H1 (cell line): Measurements from ENCODE around the gene UBE2F. TPM values are rescaled to one million over a fixed set of nuclear protein-coding genes. Genes with fewer than 3 reads are reported as not detected.

Experiments used
- CTCF ChIA-PET: fragments of 300-600 bp; sonication (Branson Sonifier 250); formaldehyde crosslinking; loops from one replicate; lab custom pipeline; 2021; ENCODE audit not compliant: partially characterized antibody; lab: Charles Lee
- POLR2A ChIA-PET: fragments of 300-600 bp; sonication (Branson Sonifier 250); formaldehyde crosslinking; loops from one replicate; lab custom pipeline; 2021; ENCODE audit warnings: inconsistent platforms; ENCODE audit not compliant: partially characterized antibody; lab: Charles Lee
- DNase-seq, 2 experiments: peaks; one replicate each; pipeline versions ENCODE4 v3.0.0 to v3.0.0-alpha.2; 2010 to 2022; ENCODE audit warnings: low spot score in 2 of 2, low read depth in 1 of 2, mixed read lengths in 1 of 2
- FAIRE-seq: peaks from 2 replicates; lab custom pipeline; 2011; peaks lifted over from hg19 to GRCh38; lab: Jason Lieb, UNC
- H2AFZ ChIP-seq: 2 replicates; pipeline ENCODE4 v1.8.1; 2012; ENCODE audit warnings: low read length, inconsistent platforms
- H2AK5ac ChIP-seq: 2 replicates; pipeline ENCODE4 v1.6.1; 2013; ENCODE audit warnings: low read depth, low read length
- H2BK120ac ChIP-seq: replicated peaks from 2 replicates; pipeline ENCODE3; 2013; ENCODE audit warnings: low read depth, low read length, inconsistent platforms
- H2BK12ac ChIP-seq: 2 replicates; pipeline ENCODE4 v1.6.1; 2013; ENCODE audit warnings: low read depth, low read length
- H2BK15ac ChIP-seq: 2 replicates; pipeline ENCODE4 v1.6.1; 2013; ENCODE audit warnings: low read length
- H2BK20ac ChIP-seq: 2 replicates; pipeline ENCODE4 v1.6.1; 2013; ENCODE audit warnings: low read length
- H2BK5ac ChIP-seq: 2 replicates; pipeline ENCODE4 v1.6.1; 2013; ENCODE audit warnings: low read depth, low read length
- H3K14ac ChIP-seq: 2 replicates; pipeline ENCODE4 v1.6.1; 2013; ENCODE audit warnings: inconsistent platforms; ENCODE audit not compliant: insufficient read length
- H3K18ac ChIP-seq: 2 replicates; pipeline ENCODE4 v1.6.1; 2013; ENCODE audit warnings: low read length; ENCODE audit errors: extremely low read depth
- H3K23ac ChIP-seq: 2 replicates; pipeline ENCODE4 v1.6.1; 2013; ENCODE audit warnings: inconsistent platforms; ENCODE audit not compliant: insufficient read length
- H3K23me2 ChIP-seq: 2 replicates; pipeline ENCODE4 v1.6.1; 2013; ENCODE audit warnings: low read depth, low read length
- H3K27ac ChIP-seq: 2 replicates; pipeline ENCODE4 v1.6.1; 2011; ENCODE audit warnings: low read depth, low read length, inconsistent platforms
- H3K27me3 ChIP-seq, 4 experiments: replicated peaks in 1 of 4; 1 replicate in 1 of 4; 2 replicates in 3 of 4; pipeline versions ENCODE4 v1.6.1 to v1.8.1; 2011 to 2013; ENCODE audit warnings: low read length in 3 of 4, mild to moderate bottlenecking in 3 of 4, inconsistent platforms in 2 of 4, mixed read lengths in 2 of 4, moderate library complexity in 1 of 4; ENCODE audit not compliant: control insufficient read depth in 3 of 4, insufficient read depth in 3 of 4; ENCODE audit errors: extremely low read depth in 1 of 4
- H3K36me3 ChIP-seq, 4 experiments: 2 replicates each; pipeline versions ENCODE4 v1.6.1 to v1.8.1; 2011 to 2013; ENCODE audit warnings: mild to moderate bottlenecking in 4 of 4, low read length in 3 of 4, moderate library complexity in 2 of 4, control low read depth in 1 of 4, inconsistent platforms in 1 of 4; ENCODE audit not compliant: insufficient read depth in 4 of 4, control insufficient read depth in 2 of 4
- H3K4ac ChIP-seq: replicated peaks from 2 replicates; pipeline ENCODE3; 2013; ENCODE audit warnings: low read length, low read depth, mixed read lengths, inconsistent platforms; ENCODE audit not compliant: insufficient read length
- H3K4me1 ChIP-seq, 4 experiments: replicated peaks in 1 of 4; 1 replicate in 1 of 4; 2 replicates in 3 of 4; pipeline versions ENCODE4 v1.6.1 to v1.8.1; 2011 to 2013; ENCODE audit warnings: low read length in 3 of 4, inconsistent platforms in 2 of 4, mixed read lengths in 1 of 4; ENCODE audit not compliant: insufficient read depth in 4 of 4, control insufficient read depth in 3 of 4
- H3K4me2 ChIP-seq, 2 experiments: 2 replicates each; pipeline versions ENCODE4 v1.6.1 to v1.8.1; 2011 to 2013; ENCODE audit warnings: low read depth in 2 of 2, low read length in 2 of 2, control low read depth in 1 of 2, inconsistent platforms in 1 of 2, mild to moderate bottlenecking in 1 of 2; ENCODE audit not compliant: insufficient read depth in 1 of 2
- H3K4me3 ChIP-seq, 4 experiments: fragments of 200-600, 300-600 bp in 1 of 4; sonication (generic), shearing (Covaris generic), sonication (Bioruptor Twin) in 1 of 4; 2 replicates each; pipeline versions ENCODE4 v1.5.1 to v1.8.1; 2011 to 2016; ENCODE audit warnings: low read length in 4 of 4, low read depth in 3 of 4, control low read depth in 2 of 4, inconsistent platforms in 2 of 4, mild to moderate bottlenecking in 2 of 4, mixed read lengths in 1 of 4, moderate library complexity in 1 of 4; ENCODE audit not compliant: insufficient read depth in 2 of 4; ENCODE audit errors: extremely low read depth in 1 of 4
- H3K56ac ChIP-seq: replicated peaks from 2 replicates; pipeline ENCODE3; 2013; ENCODE audit warnings: low read depth, mild to moderate bottlenecking, mixed read lengths, low read length, inconsistent platforms; ENCODE audit not compliant: insufficient read length
- H3K79me1 ChIP-seq: 2 replicates; pipeline ENCODE4 v1.6.1; 2013; ENCODE audit warnings: low read depth, low read length, control low read depth
- H3K79me2 ChIP-seq, 2 experiments: 2 replicates each; pipeline versions ENCODE4 v1.6.1 to v1.8.1; 2012 to 2013; ENCODE audit warnings: low read length in 2 of 2, mild to moderate bottlenecking in 2 of 2, inconsistent platforms in 1 of 2; ENCODE audit not compliant: insufficient read depth in 2 of 2, control insufficient read depth in 1 of 2
- H3K9ac ChIP-seq, 4 experiments: replicated peaks in 1 of 4; 1 replicate in 1 of 4; 2 replicates in 3 of 4; pipeline versions ENCODE4 v1.6.1 to v1.8.1; 2011 to 2013; ENCODE audit warnings: low read depth in 3 of 4, low read length in 3 of 4, control low read depth in 2 of 4, mild to moderate bottlenecking in 2 of 4, moderate library complexity in 2 of 4, inconsistent platforms in 1 of 4; ENCODE audit errors: extremely low read depth in 1 of 4
- H3K9me3 ChIP-seq, 2 experiments: 2 replicates each; pipeline versions ENCODE4 v1.6.1 to v1.8.1; 2012 to 2013; ENCODE audit warnings: mild to moderate bottlenecking in 2 of 2, moderate library complexity in 2 of 2, control low read depth in 1 of 2, inconsistent platforms in 1 of 2, low read depth in 1 of 2, low read length in 1 of 2, mixed read lengths in 1 of 2; ENCODE audit not compliant: insufficient read depth in 2 of 2
- H4K20me1 ChIP-seq, 2 experiments: replicated peaks in 1 of 2; 2 replicates each; pipeline versions ENCODE3 to v1.8.1; 2011 to 2013; ENCODE audit warnings: inconsistent platforms in 2 of 2, low read length in 2 of 2, mild to moderate bottlenecking in 1 of 2; ENCODE audit not compliant: insufficient read depth in 2 of 2, control insufficient read depth in 1 of 2
- H4K5ac ChIP-seq: 2 replicates; pipeline ENCODE4 v1.6.1; 2013; ENCODE audit warnings: low read length, low read depth, mixed read lengths, inconsistent platforms; ENCODE audit not compliant: insufficient read length
- H4K8ac ChIP-seq: 2 replicates; pipeline ENCODE4 v1.8.0; 2013; ENCODE audit warnings: mild to moderate bottlenecking, moderate library complexity, low read length, inconsistent platforms; ENCODE audit not compliant: insufficient read depth; ENCODE audit errors: extremely low read depth
- H4K91ac ChIP-seq: replicated peaks from 2 replicates; pipeline ENCODE3; 2013; ENCODE audit warnings: low read length, mixed read lengths, inconsistent platforms; ENCODE audit not compliant: insufficient read length
- ASH2L ChIP-seq: fragments of 200-600, 300-600 bp; sonication (generic); IDR thresholded peaks from one replicate; pipeline ENCODE4 v1.7.1; 2017; ENCODE audit warnings: low read length
- CHD2 ChIP-seq: IDR thresholded peaks from 2 replicates; pipeline ENCODE4 v1.6.1; 2012; ENCODE audit warnings: low read length, improper control_type of control experiment
- EGR1 ChIP-seq: IDR thresholded peaks from 2 replicates; pipeline ENCODE4 v1.6.1; 2011; ENCODE audit warnings: low read depth, low read length, borderline replicate concordance
- EP300 ChIP-seq, 2 experiments: IDR thresholded peaks; 1 replicate in 1 of 2; 2 replicates in 1 of 2; pipeline ENCODE4 v1.6.1; 2011 to 2012; ENCODE audit warnings: low read depth in 2 of 2, low read length in 2 of 2, mild to moderate bottlenecking in 2 of 2, borderline replicate concordance in 1 of 2, inconsistent platforms in 1 of 2, moderate library complexity in 1 of 2
- HDAC2 ChIP-seq, 2 experiments: fragments of 300-600 bp in 1 of 2; sonication (generic) in 1 of 2; IDR thresholded peaks; 2 replicates each; pipeline ENCODE4 v1.6.1; 2011 to 2012; ENCODE audit warnings: low read depth in 2 of 2, low read length in 2 of 2, mild to moderate bottlenecking in 2 of 2, moderate library complexity in 2 of 2, borderline replicate concordance in 1 of 2, inconsistent platforms in 1 of 2
- KDM4A ChIP-seq: IDR thresholded peaks from one replicate; pipeline ENCODE4 v1.7.1; 2012; ENCODE audit warnings: low read depth, mild to moderate bottlenecking, moderate library complexity, low read length, inconsistent platforms; ENCODE audit not compliant: severe bottlenecking
- POLR2A ChIP-seq, 2 experiments: IDR thresholded peaks; 1 replicate in 1 of 2; 2 replicates in 1 of 2; pipeline ENCODE4 v1.6.1; 2011; ENCODE audit warnings: low read depth in 2 of 2, low read length in 2 of 2, mild to moderate bottlenecking in 2 of 2; ENCODE audit errors: control extremely low read depth in 1 of 2
- RXRA ChIP-seq: IDR thresholded peaks from 2 replicates; pipeline ENCODE4 v1.6.1; 2011; ENCODE audit warnings: low read depth, mild to moderate bottlenecking, low read length, moderate library complexity; ENCODE audit not compliant: insufficient read depth
- SIX5 ChIP-seq: IDR thresholded peaks from 2 replicates; pipeline ENCODE4 v1.6.1; 2011; ENCODE audit warnings: mild to moderate bottlenecking, low read depth, low read length
- TAF7 ChIP-seq: optimal IDR thresholded peaks from 2 replicates; pipeline ENCODE3; 2011; ENCODE audit warnings: low read depth, mild to moderate bottlenecking, inconsistent platforms, low read length, moderate library complexity, borderline replicate concordance
- TCF12 ChIP-seq: IDR thresholded peaks from 2 replicates; pipeline ENCODE4 v1.6.1; 2011; ENCODE audit warnings: low read depth, mild to moderate bottlenecking, low read length
- TEAD4 ChIP-seq: IDR thresholded peaks from 2 replicates; pipeline ENCODE4 v1.6.1; 2012; ENCODE audit warnings: low read depth, low read length, inconsistent platforms, mixed read lengths
- WGBS, 2 experiments: shearing (Covaris generic) in 1 of 2; methylation state at CpG; one replicate each; pipeline versions ENCODE4 v1.1.6 to v1.1.7; 2013 to 2015; ENCODE audit warnings: low lambda C conversion rate in 2 of 2, mixed read lengths in 2 of 2, inconsistent platforms in 1 of 2, low coverage in 1 of 2, missing lambda C conversion rate in 1 of 2; ENCODE audit not compliant: insufficient replicate concordance in 2 of 2, insufficient coverage in 1 of 2, insufficient read length in 1 of 2; ENCODE audit errors: extremely low coverage in 1 of 2, missing lambda C conversion rate in 1 of 2; 5-methylcytosine and 5-hydroxymethylcytosine counted together
- polyA plus RNA-seq, 7 experiments: library from polyadenylated mRNA; depleted of rRNA in 3 of 7; stranded (reverse) in 5 of 7; unstranded in 2 of 7; fragments of >200 nt in 5 of 7; fragments of 200-250 nt in 2 of 7; gene quantifications; 1 replicate in 5 of 7; 2 replicates in 1 of 7; 4 replicates in 1 of 7; pipeline versions ENCODE4 v1.2.1 to v1.2.3, GENCODE V29; 2011 to 2013; ENCODE audit warnings: missing spikeins in 2 of 7, mixed read lengths in 2 of 7
- total RNA-seq: library from RNA; stranded (reverse); fragmentation: NEBNext Ultra II Directional; extraction: Animal tissue kit (Norgen Biotek cat#: 25700); gene quantifications from 2 replicates; pipeline ENCODE4 v1.2.1, GENCODE V29; 2021

Gene UBE2F
- total and polyA plus RNA-seq, 2 of the 8 experiments (the other 6 are each of a cell fraction or from before 2014, with no cell fraction given), result 43.3 to 59.8 TPM

GRCh38 chr2:238085899-238086298, 119.1 kb downstream of the UBE2F start:
- Histone ChIP-seq H2BK5ac (no peak overlapping the region), H3K27me3 (no peaks in the 10 kb centered on the region), H2BK120ac (no peak overlapping the region), H4K91ac (no peak overlapping the region), H3K18ac (no peak overlapping the region), H3K27ac (no peak overlapping the region), H4K8ac (no peak overlapping the region), H3K23ac (no peak overlapping the region), H3K4me2 (no peak overlapping the region), H2BK20ac (no peak overlapping the region), H3K9ac (no peak overlapping the region), H3K9me3 (no peaks in the 10 kb centered on the region), H2BK15ac (no peak overlapping the region), H4K20me1 (peaks cover 4 to 10% of the 10 kb centered on the region in 2 experiments), H3K79me2 (no peaks in the 10 kb centered on the region; a peak in 1 of 4 replicates), H2AFZ (no peak overlapping the region), H4K5ac (no peak overlapping the region), H2BK12ac (no peak overlapping the region), H3K4ac (no peak overlapping the region), H3K36me3 (peaks cover 17 to 63% (median 44%) of the 10 kb centered on the region in 4 experiments), H3K4me1 (no peaks in the 10 kb centered on the region), H3K23me2 (no peaks in the 10 kb centered on the region), H3K79me1 (no peaks in the 10 kb centered on the region)
- CTCF ChIA-PET, result interaction anchor here (0.6 to 1.0 kb wide), 2 partner anchors 36 to 341 kb away, joined by 3 read pairs; no protein-coding TSS in a partner anchor
- WGBS, 2 experiments, result 83% methylated on average over 3 of the region's 3 CpGs; no CpG with 5 or more reads in 1 of the 2 experiments
- TF ChIP-seq RXRA (no peak), POLR2A (IDR thresholded peaks at IDR 0.05; ENCODE audit: control extremely low read depth in 1 of 2, low read depth in 2 of 2, low read length in 2 of 2) (no peak), TAF7 (no peak), CHD2 (no peak), TCF12 (no peak), EGR1 (no peak), TEAD4 (no peak), SIX5 (no peak), EP300 (IDR thresholded peaks at IDR 0.05; ENCODE audit: borderline replicate concordance in 1 of 2, low read depth in 2 of 2, low read length in 2 of 2) (no peak), KDM4A (no peak), ASH2L (no peak), HDAC2 (IDR thresholded peaks at IDR 0.05; ENCODE audit: borderline replicate concordance in 1 of 2, low read depth in 2 of 2, low read length in 2 of 2) (no peak)
- TF ChIP-seq, all 59 proteins: peak for 0
- no peak overlapping the region for H3K56ac ChIP-seq
- POLR2A ChIA-PET, result interaction anchor here (1.2 kb wide), 1 partner anchor 8 kb away, joined by 4 read pairs; no protein-coding TSS in a partner anchor
- no peak overlapping the region for H3K4me3 ChIP-seq
- no peak overlapping the region for H3K14ac ChIP-seq
- H2AK5ac ChIP-seq, result no peak overlapping the region
- FAIRE-seq (no peak), DNase-seq (no peak)
